SU-DHL-6 (cell line): Measurements from ENCODE around the gene VPS35L.

Experiments used
- H2AFZ ChIP-seq: fragments of 200-600 bp; sonication (generic); 2 replicates; pipeline ENCODE4 v1.6.1; 2014; ENCODE audit warnings: low read depth, mild to moderate bottlenecking, moderate library complexity, mixed read lengths, antibody characterized with exemption, low read length; ENCODE audit not compliant: severe bottlenecking
- H3F3A ChIP-seq: fragments of 200-600 bp; shearing (Covaris generic); 2 replicates; pipeline ENCODE4 v1.6.0; 2016; ENCODE audit warnings: antibody characterized with exemption, mild to moderate bottlenecking; ENCODE audit not compliant: insufficient read depth
- H3K27ac ChIP-seq: fragments of 200-600 bp; sonication (generic); 2 replicates; pipeline ENCODE4 v1.5.1; 2016; ENCODE audit warnings: low read depth, mild to moderate bottlenecking, low read length, moderate library complexity, mixed read lengths
- H3K27me3 ChIP-seq: fragments of 200-600 bp; sonication (generic), shearing (Covaris generic); 2 replicates; pipeline ENCODE4 v1.6.0; 2014; ENCODE audit warnings: mild to moderate bottlenecking, low read length
- H3K36me3 ChIP-seq: fragments of 200-600 bp; sonication (generic); 2 replicates; pipeline ENCODE4 v1.6.1; 2014; ENCODE audit warnings: mild to moderate bottlenecking, low read length, mixed read lengths
- H3K4me2 ChIP-seq: fragments of 300-600, 200-600 bp; shearing (Covaris generic), sonication (generic); 2 replicates; pipeline ENCODE4 v1.6.0; 2014; ENCODE audit warnings: low read length, low read depth, mild to moderate bottlenecking; ENCODE audit not compliant: poor library complexity, severe bottlenecking
- H3K4me3 ChIP-seq: fragments of 200-600 bp; sonication (generic); 2 replicates; pipeline ENCODE4 v1.5.1; 2014; ENCODE audit warnings: antibody characterized with exemption, low read length, mild to moderate bottlenecking, mixed read lengths; ENCODE audit not compliant: insufficient read depth, poor library complexity, severe bottlenecking
- H3K79me2 ChIP-seq: fragments of 200-600 bp; sonication (generic); 2 replicates; pipeline ENCODE4 v1.6.1; 2014; ENCODE audit warnings: mild to moderate bottlenecking, low read length, moderate library complexity; ENCODE audit not compliant: insufficient read depth
- H3K9ac ChIP-seq: fragments of 200-600 bp; sonication (generic); 2 replicates; pipeline ENCODE4 v1.7.0; 2014; ENCODE audit warnings: mild to moderate bottlenecking, low read length
- H3K9me2 ChIP-seq: fragments of 200-600 bp; sonication (generic); replicated peaks from 2 replicates; pipeline ENCODE4 v1.6.1; 2014; ENCODE audit warnings: low read length; ENCODE audit not compliant: insufficient read depth
- H3K9me3 ChIP-seq: fragments of 200-600 bp; sonication (generic); 2 replicates; pipeline ENCODE4 v1.6.1; 2014; ENCODE audit warnings: low read length, mixed read lengths; ENCODE audit not compliant: insufficient read depth
- H4K20me1 ChIP-seq: fragments of 200-600 bp; sonication (generic); 2 replicates; pipeline ENCODE4 v1.6.1; 2014; ENCODE audit warnings: low read depth, mild to moderate bottlenecking, antibody characterized with exemption, low read length, moderate library complexity, mixed read lengths
- CTCF ChIP-seq: fragments of 200-600 bp; sonication (generic); IDR thresholded peaks from one replicate; pipeline ENCODE4 v1.5.1; 2017; ENCODE audit warnings: antibody characterized with exemption, mild to moderate bottlenecking, low read length, moderate library complexity; ENCODE audit not compliant: insufficient read depth, poor library complexity, severe bottlenecking
- EZH2phosphoT487 ChIP-seq: fragments of 200-600 bp; sonication (generic), shearing (Covaris generic); conservative IDR thresholded peaks from 2 replicates; pipeline ENCODE4 v1.6.1; 2018; ENCODE audit warnings: mild to moderate bottlenecking, antibody characterized with exemption, low read length, moderate library complexity, mixed read lengths

VPS35L gene

GRCh38 chr16:19749571-19750080 is 194.1 kb downstream of the VPS35L start:
- H3F3A ChIP-seq, result no peaks in the 10 kb centered on the region
- no peaks in the 10 kb centered on the region for H3K36me3 ChIP-seq
- no peaks in the 10 kb centered on the region for H3K79me2 ChIP-seq
- no peak overlapping the region for H3K9ac ChIP-seq
- no peaks in the 10 kb centered on the region for H3K9me2 ChIP-seq
- no peaks in the 10 kb centered on the region for H3K27me3 ChIP-seq
- no peak for TF ChIP-seq EZH2phosphoT487
- TF ChIP-seq CTCF, result no peak
- H3K4me3 ChIP-seq, result no peak overlapping the region
- no peak overlapping the region for H3K4me2 ChIP-seq
- no peaks in the 10 kb centered on the region for H4K20me1 ChIP-seq
- H3K9me3 ChIP-seq, result no peaks in the 10 kb centered on the region
- no peak overlapping the region for H3K27ac ChIP-seq
- H2AFZ ChIP-seq, result no peak overlapping the region
